Measurements from ENCODE around the gene DNASE1L1. TPM values are rescaled to one million over a fixed set of nuclear protein-coding genes. Genes with fewer than 3 reads are reported as not detected.

DNASE1L1 gene
- total RNA-seq, 1 experiment from 2014 or later: 8.8 TPM

- no peak for DNase-seq
- Mint-ChIP-seq H3K9me3 (ENCODE audit: unreplicated experiment) (no peaks in the 10 kb centered on the region), H3K27ac (ENCODE audit: unreplicated experiment) (no peak overlapping the region), H3K4me1 (ENCODE audit: low read depth, unreplicated experiment) (peaks cover 14% of the 10 kb centered on the region), H3K36me3 (ENCODE audit: insufficient read depth, unreplicated experiment) (peaks cover 11% of the 10 kb centered on the region), H3K27me3 (ENCODE audit: insufficient read depth, unreplicated experiment) (no peaks in the 10 kb centered on the region), H3K4me3 (ENCODE audit: unreplicated experiment) (peak overlapping the region; percentile 82)
- Histone ChIP-seq H3K4me1 (peaks cover 10% of the 10 kb centered on the region; the same call in 1 of the 2 replicates), H3K27me3 (replicated peaks; ENCODE audit: control insufficient read depth, insufficient read depth, low read length) (no peaks in the 10 kb centered on the region), H3K4me3 (ENCODE audit: low read depth, low read length) (peak overlapping the region; percentile 73), H3K36me3 (ENCODE audit: control insufficient read depth, insufficient read depth, low read length) (no peaks in the 10 kb centered on the region), H3K9me3 (no peaks in the 10 kb centered on the region)
- POLR2A ChIA-PET: no interaction called here
- no peak for TF ChIP-seq CTCF (IDR thresholded peaks at IDR 0.05; ENCODE audit: insufficient read depth in 1 of 2, low read depth in 1 of 2, low read length in 1 of 2, severe bottlenecking in 1 of 2, unreplicated experiment in 1 of 2)
- CTCF ChIA-PET: interaction anchor here (0.7 kb wide), 1 partner anchor 96 kb away, joined by 3 read pairs; no protein-coding TSS in a partner anchor
- intact Hi-C loops (cut with micrococcal nuclease; ENCODE audit: unreplicated experiment): no loop called here
- no TSS peak for BruUV-seq (replicated peaks)
These were observed 20.7 kb upstream of the DNASE1L1 start for GRCh38 chrX:154429711-154430110.

GRCh38 chrX:154428176-154429171 is 19.4 kb upstream of the DNASE1L1 start, which contains the start of gene ATP6AP1:
ATP6AP1 (plus strand) TSS chrX:154428677; CDS start chrX:154428693, 16 bp downstream.
- Histone ChIP-seq H3K27me3 (replicated peaks; ENCODE audit: control insufficient read depth, insufficient read depth, low read length) (no peaks in the 10 kb centered on the region), H3K4me3 (ENCODE audit: low read depth, low read length) (peak within 1 kb of the TSS; percentile 73), H3K36me3 (ENCODE audit: control insufficient read depth, insufficient read depth, low read length) (no peaks in the 10 kb centered on the region), H3K9me3 (no peaks in the 10 kb centered on the region), H3K4me1 (peaks cover 10% of the 10 kb centered on the region; the same call in 1 of the 2 replicates)
- TF ChIP-seq CTCF (IDR thresholded peaks at IDR 0.05; ENCODE audit: insufficient read depth in 1 of 2, low read depth in 1 of 2, low read length in 1 of 2, severe bottlenecking in 1 of 2, unreplicated experiment in 1 of 2): no peak
- BruUV-seq (replicated peaks): no TSS peak
- ChIA-PET POLR2A (interaction anchor here (0.6 to 0.7 kb wide), 3 partner anchors 18 to 1095 kb away, joined by 3 to 4 read pairs (median 3); partner anchors contain the start of gene ZNF275), CTCF (interaction anchor here (0.7 kb wide), 1 partner anchor 97 kb away, joined by 3 read pairs; no protein-coding TSS in a partner anchor)
- no peaks in the 10 kb centered on the region for H3K27me3 Mint-ChIP-seq (ENCODE audit: insufficient read depth, unreplicated experiment)
- H3K9me3 Mint-ChIP-seq (ENCODE audit: unreplicated experiment): no peaks in the 10 kb centered on the region
- intact Hi-C loops (cut with micrococcal nuclease; ENCODE audit: unreplicated experiment): loop anchor here (1.0 kb wide), 1 partner anchor 17 kb away; the partner anchor contains the start of gene TAFAZZIN
- DNase-seq: peak; percentile 93 to 95
- H3K4me3 Mint-ChIP-seq (ENCODE audit: unreplicated experiment): peak within 1 kb of the TSS; percentile 82
- H3K27ac Mint-ChIP-seq (ENCODE audit: unreplicated experiment): peak within 1 kb of the TSS; percentile 84
- H3K4me1 Mint-ChIP-seq (ENCODE audit: low read depth, unreplicated experiment): peaks cover 14% of the 10 kb centered on the region
- peaks cover 11% of the 10 kb centered on the region for H3K36me3 Mint-ChIP-seq (ENCODE audit: insufficient read depth, unreplicated experiment)

All from Caco-2 (cell line).